Glomerular visceral epithelial cell (primary cell): ENCODE data around the gene ABCG2.

Experiments
- DNase-seq: peaks from one replicate; pipeline ENCODE4 v3.0.0-alpha.2; 2016; ENCODE audit errors: extremely low spot score

The ABCG2 gene

DNA sequence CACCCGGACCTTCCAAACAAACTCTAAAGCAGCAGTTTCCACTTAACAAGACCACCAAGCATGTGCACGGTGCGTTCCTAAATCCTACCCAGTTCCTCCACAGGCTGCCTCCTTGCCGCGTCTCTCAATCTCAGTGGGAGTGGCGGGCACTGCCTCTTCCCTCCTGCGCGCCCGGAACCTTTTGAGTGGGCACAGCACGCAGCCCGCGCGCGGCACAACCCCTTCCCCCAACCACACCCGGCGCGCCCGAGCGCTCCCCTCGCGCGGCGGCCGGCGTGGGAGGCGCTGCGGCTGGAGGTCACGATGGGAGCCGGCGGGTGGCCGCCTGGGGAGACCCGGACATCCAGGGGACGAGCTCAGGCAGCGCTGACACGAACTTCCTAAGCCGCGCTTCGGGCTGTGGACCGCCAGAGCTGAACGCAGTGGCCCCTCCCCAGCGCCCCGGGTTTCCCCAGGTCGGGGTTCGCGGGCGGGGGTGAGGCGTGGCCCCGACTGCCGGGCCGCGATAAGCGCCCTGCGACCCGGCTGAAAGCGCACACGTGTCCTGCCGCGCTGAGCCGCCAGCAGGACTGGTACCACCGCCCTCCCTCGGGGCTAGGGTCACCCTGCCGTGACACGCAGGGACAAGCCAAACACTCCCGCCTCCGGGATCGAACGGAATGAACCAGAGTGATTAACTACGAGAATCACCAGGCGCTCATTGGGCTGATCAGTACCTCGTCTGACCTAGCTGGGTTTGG lies at the start of gene ABCG2:
Gene ABCG2, minus strand, starts transcription at position 151 of the 740 bp plus-strand sequence. CDS start 18,644 bp downstream, outside the sequence.
- peak; percentile 31 for DNase-seq

DNA sequence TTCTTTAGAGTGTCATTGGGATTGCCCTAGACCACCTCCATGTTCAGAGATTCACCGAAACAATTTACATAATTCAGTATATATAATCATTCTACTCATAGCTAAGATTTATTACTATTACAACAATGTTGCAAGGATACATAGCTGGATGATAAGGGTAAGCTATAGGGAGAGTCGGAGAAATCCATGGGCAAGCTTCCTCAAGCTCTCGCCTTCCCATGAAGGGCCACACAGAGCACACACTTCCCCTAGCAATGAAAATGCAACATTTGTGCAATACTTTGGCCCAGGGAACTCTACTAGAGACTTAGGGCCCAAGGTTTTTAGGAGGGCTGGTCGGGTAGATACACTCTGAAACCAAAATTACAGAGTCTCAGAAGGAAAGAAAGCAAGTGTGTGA lies 49.7 kb upstream of the ABCG2 start:
- DNase-seq = no peak

DNA sequence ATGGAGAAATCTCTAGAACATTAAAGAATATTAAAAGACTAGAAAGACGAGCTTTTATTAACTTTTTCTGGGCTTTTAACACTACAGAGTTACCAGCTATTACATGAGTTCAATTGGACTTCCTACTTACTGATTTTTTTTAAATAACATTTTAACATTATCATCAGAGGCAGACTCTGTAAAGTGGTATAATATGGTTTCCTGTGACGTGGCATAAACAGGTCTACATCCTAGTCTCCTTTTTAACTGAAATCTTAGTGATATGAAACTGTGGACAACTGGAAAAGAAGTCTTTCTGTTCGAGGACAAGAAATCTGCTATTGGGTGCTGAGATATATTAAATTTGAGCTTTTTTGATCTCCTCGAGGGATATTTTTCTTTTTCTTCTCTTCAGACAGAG lies 48.7 kb upstream of the ABCG2 start:
- DNase-seq = no peak

DNA sequence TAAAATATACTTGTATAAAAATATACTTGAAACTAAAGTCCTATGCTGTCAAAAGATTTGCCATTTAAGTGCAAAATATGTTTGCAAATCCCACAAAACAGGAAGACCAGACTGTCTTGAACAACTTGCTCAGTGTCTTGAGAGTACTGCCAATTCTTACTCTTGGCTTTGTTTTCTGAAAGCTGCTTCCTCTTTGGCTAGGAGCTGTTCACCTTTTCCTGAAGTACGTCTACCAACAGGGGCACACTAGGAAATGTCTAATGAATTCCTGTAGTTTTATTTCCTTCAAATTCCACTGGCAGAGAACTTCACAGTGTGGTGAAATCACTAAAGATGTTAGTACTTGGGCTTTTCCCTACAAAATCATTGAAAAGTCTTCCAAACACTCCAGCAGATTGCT lies 46.4 kb upstream of the ABCG2 start:
- DNase-seq = no peak

DNA sequence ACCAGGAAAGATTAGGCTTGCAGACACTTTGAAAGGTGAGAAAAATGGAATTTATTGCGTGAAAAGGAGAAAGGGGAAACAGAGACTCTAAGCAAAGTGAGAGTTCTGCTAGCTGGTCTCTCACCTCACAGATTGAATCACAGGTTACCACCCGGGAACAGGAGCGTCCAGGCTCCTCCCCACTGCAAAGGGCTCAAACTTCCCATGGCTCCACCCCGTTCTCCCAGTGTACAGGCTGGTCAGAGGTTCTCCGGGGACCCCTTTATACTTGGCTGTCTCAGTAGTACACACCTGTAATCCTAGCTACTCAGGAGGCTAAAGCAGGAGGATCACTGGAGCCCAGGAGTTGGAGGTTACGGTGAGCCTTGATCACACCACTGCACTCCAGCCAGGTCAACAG lies 44.0 kb upstream of the ABCG2 start:
- no peak for DNase-seq

DNA sequence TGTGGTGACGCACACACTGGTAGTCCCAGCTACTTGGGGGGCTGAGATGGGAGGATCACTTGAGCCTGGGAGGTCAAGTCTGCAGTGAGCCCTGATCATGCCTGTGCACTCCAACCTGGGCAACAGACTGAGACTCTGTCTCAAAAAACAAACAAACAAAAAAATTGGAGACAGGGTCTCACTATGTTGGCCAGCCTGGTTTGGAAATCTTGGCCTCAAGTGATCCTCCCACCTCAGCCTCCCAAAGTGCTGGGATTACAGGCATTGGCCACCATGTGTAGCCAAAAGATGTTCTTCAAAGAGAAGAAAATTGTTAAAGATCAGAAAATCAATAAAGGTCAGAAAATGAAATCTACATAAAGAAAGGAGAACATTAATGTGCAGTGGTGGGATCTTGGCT lies 41.7 kb upstream of the ABCG2 start:
- DNase-seq = no peak

DNA sequence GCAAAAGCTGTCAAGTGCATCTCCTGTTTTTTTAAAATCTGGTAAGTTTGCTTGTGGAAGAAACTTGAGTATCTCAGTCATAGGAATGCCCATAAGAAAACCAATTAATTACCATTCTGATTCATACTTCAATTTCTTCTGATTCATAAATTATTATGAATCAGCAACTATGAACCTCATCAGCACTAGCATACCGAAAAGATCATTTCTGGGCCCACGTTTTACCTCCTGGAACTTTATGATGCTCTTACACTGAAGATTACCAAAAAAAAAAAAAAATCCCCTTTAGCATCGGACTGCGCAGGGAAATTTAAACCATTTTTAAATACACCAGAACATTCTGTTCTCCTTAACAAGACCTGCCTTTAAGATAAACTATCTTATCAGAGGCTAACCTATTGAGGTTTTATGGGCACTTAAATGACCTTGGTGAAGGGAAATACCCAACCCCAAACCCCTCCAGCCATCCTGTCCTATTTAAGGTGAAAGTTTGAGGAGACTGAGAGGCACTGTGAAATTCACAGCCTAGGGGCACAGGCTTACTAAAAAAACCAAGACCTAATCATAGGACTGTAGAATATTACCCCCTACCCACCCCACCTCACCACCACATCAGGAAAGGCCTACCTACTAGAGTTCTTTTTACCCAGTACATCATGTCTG lies 38.2 kb upstream of the ABCG2 start:
- DNase-seq = no peak

DNA sequence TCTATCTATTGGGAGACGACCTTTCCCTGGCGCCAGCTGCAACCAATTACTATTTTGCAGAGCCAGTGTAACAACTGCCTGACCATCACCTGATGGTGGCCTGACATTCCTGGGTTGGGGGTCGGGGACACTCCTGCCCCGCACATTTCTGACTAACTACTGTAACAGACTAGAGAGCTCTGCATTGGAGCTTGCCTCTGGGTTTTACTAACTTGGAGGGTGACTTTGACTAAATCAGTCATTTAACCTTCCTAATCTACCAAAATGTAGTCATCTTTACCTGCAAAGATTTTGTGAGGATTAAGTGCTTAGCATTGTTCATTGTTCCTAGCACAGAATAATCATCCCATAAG lies 37.5 kb upstream of the ABCG2 start:
- DNase-seq = no peak

DNA sequence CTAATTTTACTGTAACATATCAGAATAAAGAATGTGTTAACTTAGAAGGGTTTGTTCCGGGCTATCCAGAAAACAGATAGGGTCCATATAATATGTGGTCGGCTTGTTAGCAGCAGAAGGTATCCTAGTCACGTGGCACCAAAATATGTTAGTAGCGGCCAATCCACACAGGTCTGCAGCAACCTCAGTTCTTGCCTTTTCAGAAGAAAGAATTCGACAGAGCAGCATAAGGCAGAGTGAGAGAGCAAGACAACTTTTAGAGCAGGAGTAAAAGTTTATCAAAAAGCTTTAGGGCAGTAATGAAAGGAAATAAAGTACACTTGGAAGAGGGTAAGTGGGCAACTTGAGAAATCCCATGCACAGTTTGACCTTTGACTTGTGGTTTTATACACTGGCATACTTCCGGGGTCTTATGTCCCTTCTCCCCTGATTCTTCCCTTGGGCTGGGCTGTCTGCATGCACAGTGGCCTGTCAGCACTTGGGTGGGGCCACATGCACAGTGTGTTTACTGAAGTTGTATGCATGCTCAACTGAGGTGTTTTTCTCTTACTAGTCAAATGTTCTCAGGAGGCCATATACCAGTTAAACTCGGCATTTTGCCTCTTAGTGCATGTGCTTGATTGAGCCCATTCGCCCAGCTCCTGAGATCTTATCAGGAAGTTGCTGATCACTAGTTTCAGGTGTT lies 37.0 kb upstream of the ABCG2 start:
- DNase-seq = no peak

DNA sequence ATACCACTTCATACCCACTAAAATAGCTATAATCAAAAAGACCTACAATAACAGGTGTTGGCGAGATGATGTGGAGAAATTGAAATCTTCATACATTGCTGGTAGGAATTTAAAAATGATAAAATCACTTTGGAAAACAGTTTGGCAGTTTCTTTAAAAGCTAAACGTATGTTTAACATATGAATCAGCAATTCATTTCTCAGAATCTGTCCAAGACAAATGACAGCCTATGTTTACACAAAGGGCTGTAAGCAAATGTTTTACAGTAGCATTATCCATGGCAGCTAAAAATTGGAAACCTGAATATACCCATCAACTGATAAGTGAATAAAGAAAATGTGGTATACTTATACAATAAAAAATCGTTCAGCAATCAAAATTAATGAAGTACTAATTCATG lies 33.0 kb upstream of the ABCG2 start:
- no peak for DNase-seq

DNA sequence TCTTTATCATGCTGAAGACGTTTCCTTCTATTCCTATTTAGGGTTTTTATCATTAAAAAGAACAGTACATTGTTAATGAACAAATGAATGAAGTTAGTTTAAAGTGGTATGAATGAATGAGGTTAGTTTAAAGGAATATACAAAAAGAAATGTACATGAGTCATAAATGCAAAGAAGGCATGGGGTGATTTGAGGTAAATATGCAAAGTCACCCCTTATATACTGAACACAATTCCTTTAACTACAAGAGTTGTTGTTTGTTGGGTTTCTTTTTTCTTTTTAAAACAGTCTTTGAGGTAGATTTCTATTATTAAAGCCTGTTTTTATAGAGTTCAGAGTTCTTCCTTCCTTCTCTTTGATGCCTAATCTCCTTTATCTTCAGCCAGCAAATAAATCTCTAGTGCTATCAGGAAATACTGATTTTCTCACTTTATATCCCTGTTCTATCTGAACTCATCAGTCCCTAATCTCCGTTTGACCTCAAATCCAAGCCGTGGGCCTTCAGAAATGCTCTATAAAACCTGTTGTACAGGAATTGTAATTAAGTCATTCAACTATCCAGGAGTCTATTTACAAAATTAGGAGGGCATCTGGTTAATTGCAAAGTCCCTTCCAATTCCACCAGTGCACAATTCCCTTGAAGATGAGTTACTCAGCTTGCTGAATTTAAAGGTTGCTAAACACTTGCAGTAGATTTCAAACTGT lies 31.6 kb upstream of the ABCG2 start:
- DNase-seq = no peak

DNA sequence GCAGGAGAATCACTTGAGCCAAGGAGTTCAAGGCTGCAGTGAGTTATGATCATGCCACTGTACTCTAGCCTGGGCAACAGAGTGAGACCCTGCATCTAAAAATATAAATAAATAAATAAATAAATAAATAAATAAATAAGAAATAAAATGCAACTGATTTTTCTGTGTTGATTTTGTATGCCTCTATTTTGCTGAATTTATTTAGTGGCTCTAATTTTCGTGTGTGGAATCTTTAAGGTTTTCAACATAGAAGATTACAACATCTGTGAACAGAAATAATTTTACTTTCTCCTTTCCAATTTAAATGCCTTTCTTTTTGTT lies 30.9 kb upstream of the ABCG2 start:
- DNase-seq = no peak

DNA sequence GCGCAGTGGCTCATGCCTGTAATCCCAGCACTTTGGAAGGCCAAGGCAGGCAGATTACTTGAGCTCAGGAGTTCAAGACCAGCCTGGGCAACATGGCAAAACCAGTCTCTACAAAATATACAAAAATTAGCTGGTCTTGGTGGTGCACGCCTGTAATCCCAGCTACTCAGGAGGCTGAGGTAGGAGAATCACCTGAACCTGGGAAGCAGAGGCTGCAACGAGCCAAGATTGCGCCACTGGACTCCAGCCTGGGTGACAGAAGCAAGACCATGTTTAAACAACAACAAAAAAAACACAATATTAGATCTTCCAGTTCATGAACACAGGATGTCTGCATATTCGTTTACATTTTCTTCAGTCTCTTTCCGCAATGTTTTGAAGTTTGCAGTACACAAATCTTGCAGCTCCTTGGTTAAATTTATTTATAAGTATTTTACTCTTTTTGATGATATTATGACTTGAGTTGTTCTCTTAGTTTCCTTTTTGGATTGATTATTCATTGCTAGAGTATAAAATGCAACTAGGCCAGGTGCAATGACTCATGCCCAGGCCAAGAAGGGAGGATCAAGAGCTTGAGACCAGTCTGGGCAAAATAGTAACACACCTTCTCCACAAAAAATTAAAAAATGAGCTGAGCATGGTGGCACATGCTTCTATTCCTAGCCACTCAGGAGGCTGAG lies 30.4 kb upstream of the ABCG2 start:
- DNase-seq = no peak

DNA sequence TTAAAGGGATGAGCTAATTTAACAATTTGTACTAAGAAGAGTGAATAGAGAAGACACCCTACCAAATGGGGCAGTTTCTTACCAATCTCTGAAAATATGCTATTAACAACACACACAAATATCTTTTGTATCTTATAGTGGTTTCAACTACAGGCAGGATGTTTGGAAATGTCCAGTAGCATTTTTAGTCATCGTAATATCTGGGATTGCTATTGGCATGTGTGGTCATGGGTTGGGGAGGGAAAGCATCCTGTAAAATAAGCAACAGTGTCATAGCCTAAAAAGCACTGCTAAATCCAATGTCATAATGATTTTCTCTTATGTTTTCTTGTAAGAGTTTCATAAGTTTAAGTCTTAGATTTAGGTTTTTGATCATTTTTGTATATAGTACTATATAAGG lies 29.3 kb upstream of the ABCG2 start:
- DNase-seq = no peak

DNA sequence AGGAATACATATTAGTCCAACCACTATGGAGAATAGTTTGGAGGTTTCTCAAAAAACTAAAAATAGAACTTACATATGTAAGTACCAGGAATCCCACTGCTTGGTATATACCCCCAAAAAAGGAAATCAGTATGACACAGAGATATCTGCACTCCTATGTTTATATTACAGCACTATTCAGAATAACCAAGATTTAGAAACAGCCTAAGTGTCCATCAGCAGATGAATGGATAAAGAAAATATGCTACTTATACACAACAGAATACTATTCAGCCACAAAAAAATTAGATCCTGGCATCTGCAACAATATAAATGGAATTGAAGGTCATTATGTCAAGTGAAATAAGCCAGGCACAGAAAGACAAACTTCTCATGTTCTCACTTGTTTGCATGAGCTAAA lies 27.5 kb upstream of the ABCG2 start:
- DNase-seq = no peak

DNA sequence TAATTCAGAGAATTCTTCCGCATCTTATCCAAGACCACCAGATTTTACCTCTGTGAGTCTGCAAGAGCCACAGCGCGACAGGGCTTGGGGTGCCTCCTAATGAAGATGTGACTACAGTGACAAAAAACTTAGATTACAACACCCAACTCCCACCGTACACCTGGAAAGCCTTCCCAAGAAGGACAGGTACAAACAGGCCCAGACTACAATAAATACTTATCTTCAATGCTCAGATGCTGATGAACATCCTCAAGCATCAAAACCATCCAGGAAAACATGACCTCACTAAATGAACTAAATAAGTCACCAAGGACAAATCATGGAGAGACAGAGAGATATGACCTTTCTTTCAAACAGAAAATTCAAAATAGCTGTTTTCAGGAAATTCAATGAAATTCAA lies 20.8 kb upstream of the ABCG2 start:
- no peak for DNase-seq

DNA sequence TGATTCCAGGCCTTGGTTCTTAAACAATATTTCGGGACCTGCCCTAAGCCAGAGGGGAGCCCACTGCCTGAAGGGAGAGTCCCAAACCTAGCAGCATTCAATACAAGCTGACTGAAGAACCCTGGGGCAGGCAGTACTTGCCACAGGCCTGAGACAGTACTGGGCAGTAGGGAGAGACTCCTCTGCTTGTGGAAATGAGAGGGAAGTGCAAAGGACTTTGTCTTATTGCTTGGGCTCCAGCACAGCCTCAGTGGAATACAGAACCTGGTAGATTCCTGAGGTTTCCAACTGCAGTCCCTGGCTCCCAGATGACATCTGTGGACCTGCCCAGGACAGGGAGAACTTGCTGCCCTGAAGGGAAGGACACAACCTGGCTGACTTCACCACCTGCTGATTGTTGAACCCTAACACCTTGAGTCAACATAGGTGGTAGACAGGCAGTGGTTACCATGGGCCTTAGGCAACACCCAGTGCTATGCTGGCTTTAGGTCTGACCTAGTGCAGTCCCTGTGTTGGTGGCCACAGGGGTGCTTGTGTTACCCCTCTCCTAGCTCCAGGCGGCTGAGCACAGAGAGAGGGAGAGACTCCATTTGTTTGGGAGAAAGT lies 20.3 kb upstream of the ABCG2 start:
- DNase-seq = no peak

DNA sequence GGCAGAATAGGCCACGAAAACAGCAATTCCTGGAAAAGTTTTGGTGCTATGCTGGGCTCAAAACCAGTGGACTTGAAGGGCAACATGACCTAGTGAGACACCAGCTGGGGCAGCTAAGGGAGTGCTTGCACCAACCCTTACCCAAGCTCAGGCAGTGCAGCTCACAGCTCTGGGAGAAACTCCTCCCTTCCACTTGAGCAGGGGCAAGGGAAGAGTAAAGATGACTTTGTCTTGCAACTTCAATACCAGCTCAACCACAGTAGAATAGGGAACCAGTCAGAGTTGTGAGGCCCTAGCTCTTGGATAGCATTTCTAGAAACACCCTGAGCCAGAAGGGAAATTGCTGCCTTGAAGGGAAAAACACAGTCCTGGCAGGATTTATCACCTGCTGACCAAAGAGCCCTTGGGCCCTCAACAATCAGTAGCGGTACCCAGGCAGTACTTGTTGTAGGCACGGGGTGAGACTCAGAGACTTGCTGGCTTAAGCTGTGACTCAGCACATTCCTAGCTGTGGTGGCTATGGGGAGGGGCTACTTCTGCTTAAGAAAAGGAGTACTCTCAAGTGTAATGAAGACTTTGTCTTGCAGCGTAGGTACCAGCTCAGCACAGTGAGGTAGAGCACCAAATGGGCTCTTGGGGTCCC lies 19.7 kb upstream of the ABCG2 start:
- DNase-seq = peak; percentile 87

DNA sequence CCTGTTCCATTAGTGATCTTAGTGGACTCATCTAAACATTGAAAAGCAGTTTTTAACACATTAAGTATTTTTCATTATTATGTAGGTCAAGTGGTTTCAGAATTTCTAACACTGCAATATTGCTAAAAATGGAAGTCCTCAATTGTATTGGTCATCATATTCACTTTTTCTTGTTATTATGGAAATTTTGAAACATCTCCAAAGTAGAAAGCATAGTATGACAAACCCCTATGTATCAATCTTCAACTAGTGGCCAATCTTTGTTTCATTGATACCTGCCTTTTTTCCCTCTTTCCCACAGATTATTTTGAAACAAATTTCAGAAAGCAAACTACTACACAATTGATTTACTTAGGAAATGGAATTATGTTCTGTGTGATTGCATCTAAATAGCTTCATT lies 14.5 kb upstream of the ABCG2 start:
- DNase-seq = no peak

DNA sequence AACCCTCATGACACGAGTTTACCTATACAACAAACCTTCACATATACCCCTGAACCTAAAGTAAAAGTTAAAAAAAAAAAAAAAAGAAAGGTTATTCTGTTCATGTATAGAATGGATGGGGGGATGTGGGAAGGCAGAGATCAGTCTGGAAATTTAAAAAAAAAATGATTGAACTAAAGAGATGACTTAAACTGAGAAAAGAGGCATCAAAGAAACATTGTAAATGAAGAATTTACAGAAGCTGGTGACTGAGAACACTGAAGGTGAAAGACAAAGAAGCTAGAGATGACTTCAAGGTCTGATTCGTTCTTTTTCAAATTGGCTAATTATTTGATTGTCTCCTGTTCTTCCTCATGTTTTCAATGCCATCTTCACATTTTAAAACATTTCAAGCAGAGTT lies 12.8 kb upstream of the ABCG2 start:
- no peak for DNase-seq

DNA sequence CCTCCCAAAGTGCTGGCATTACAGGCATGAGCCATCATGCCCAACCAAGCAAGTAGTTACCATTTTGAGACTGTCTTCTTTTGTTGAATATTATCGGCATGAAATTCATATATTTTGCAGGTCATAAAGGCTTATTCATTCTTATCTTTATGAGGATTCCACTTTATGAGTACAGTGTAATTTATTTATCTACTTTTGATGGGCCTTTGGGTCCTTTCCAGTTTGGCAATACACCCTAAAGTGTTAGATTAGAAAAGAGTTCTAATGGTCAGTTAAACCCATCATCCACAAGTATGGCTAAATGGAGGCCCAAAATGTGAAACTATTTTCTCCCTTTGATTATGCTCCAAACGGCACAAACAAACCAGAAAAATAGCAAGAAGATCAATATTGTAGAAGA lies 10.9 kb upstream of the ABCG2 start:
- DNase-seq = no peak
